Right atrium auricular region (tissue), 2 donors: ENCODE results near the gene C1QL3. TPM values are rescaled to one million over a fixed set of nuclear protein-coding genes. Genes with fewer than 3 reads are reported as not detected.

Source experiments
- DNase-seq: peaks from one replicate; pipeline ENCODE4 v3.0.0-alpha.2; 2019; ENCODE audit warnings: low spot score
- H3K27ac ChIP-seq, 2 donors: fragments of 200-600 bp; sonication (generic); 1 replicate in 1 of 2; 2 replicates in 1 of 2; pipeline ENCODE4 v1.5.1; 2016 to 2019
- H3K27me3 ChIP-seq, 2 donors: fragments of 200-600 bp; sonication (generic); one replicate each; pipeline versions ENCODE4 v1.5.1 to v1.6.0; 2017 to 2019
- H3K36me3 ChIP-seq: fragments of 200-600 bp; sonication (generic); one replicate; pipeline ENCODE4 v1.5.1; 2016
- H3K4me1 ChIP-seq, 2 donors: fragments of 200-600 bp; sonication (generic); one replicate each; pipeline versions ENCODE4 v1.5.1 to v1.6.0; 2017 to 2019
- H3K4me3 ChIP-seq, 2 donors: fragments of 200-600 bp; sonication (generic); 1 replicate in 1 of 2; 2 replicates in 1 of 2; pipeline ENCODE4 v1.5.1; 2017 to 2019; ENCODE audit warnings: mild to moderate bottlenecking in 1 of 2, moderate library complexity in 1 of 2
- H3K9me3 ChIP-seq, 2 donors: fragments of 200-600 bp; sonication (generic); one replicate each; pipeline ENCODE4 v1.5.1; 2019
- CTCF ChIP-seq, 2 donors: fragments of 200-600 bp; sonication (generic); IDR thresholded peaks; one replicate each; pipeline ENCODE4 v1.5.1; 2019; ENCODE audit warnings: antibody characterized with exemption in 2 of 2
- total RNA-seq, 2 donors: library from RNA; depleted of rRNA; stranded (reverse); fragments of >200 nt; gene quantifications; one replicate each; pipeline ENCODE4 v1.1.0, GENCODE V29; 2016

Gene C1QL3
- not detected for total RNA-seq

- Histone ChIP-seq H3K27me3 (no peaks in the 10 kb centered on the region), H3K36me3 (no peaks in the 10 kb centered on the region)
- DNase-seq, result no peak
These were observed at the start of gene C1QL3 for GRCh38 chr10:16521311-16522016. Gene C1QL3 (minus strand): TSS chr10:16521879. CDS start chr10:16521065, 814 bp downstream.

GRCh38 chr10:16570731-16571130 is 49.1 kb upstream of the C1QL3 start:
- DNase-seq, result no peak
- H3K36me3 ChIP-seq, result no peaks in the 10 kb centered on the region
- no peak for TF ChIP-seq CTCF (IDR thresholded peaks at IDR 0.05)
- H3K27me3 ChIP-seq, result no peaks in the 10 kb centered on the region
- peaks cover 0 to 4% of the 10 kb centered on the region in 2 donors for H3K9me3 ChIP-seq
- no peak overlapping the region for H3K4me3 ChIP-seq
- H3K4me1 ChIP-seq, result peaks cover 0 to 3% of the 10 kb centered on the region in 2 donors
- H3K27ac ChIP-seq, result no peak overlapping the region

More at GRCh38 chr10:16521311-16522016, at the start of gene C1QL3:
- Histone ChIP-seq H3K27ac (no peak within 1 kb of the TSS), H3K9me3 (no peaks in the 10 kb centered on the region), H3K4me3 (peak within 1 kb of the TSS; percentile 34 to 58), H3K4me1 (peaks cover 0 to 29% of the 10 kb centered on the region in 2 donors)
- TF ChIP-seq CTCF (IDR thresholded peaks at IDR 0.05), result no peak

GRCh38 chr10:16566202-16566805 is 44.6 kb upstream of the C1QL3 start:
- Histone ChIP-seq H3K4me1 (peaks cover 0 to 5% of the 10 kb centered on the region in 2 donors), H3K4me3 (no peak overlapping the region), H3K27me3 (no peaks in the 10 kb centered on the region), H3K9me3 (no peaks in the 10 kb centered on the region), H3K27ac (no peak overlapping the region), H3K36me3 (no peaks in the 10 kb centered on the region)
- no peak for DNase-seq
- no peak for TF ChIP-seq CTCF (IDR thresholded peaks at IDR 0.05)

GRCh38 chr10:16565604-16566003 is 43.9 kb upstream of the C1QL3 start:
- Histone ChIP-seq H3K27ac (no peak overlapping the region), H3K36me3 (no peaks in the 10 kb centered on the region), H3K4me3 (no peak overlapping the region), H3K27me3 (no peaks in the 10 kb centered on the region), H3K4me1 (peaks cover 0 to 5% of the 10 kb centered on the region in 2 donors), H3K9me3 (no peaks in the 10 kb centered on the region)
- DNase-seq, result no peak
- no peak for TF ChIP-seq CTCF (IDR thresholded peaks at IDR 0.05)

- no peak for TF ChIP-seq CTCF (IDR thresholded peaks at IDR 0.05)
- DNase-seq, result no peak
- peaks cover 0 to 5% of the 10 kb centered on the region in 2 donors for H3K4me1 ChIP-seq
- peaks cover 0 to 12% of the 10 kb centered on the region in 2 donors for H3K9me3 ChIP-seq
- H3K36me3 ChIP-seq, result no peaks in the 10 kb centered on the region
- no peak overlapping the region for H3K4me3 ChIP-seq
- no peak overlapping the region for H3K27ac ChIP-seq
- no peaks in the 10 kb centered on the region for H3K27me3 ChIP-seq
These were observed 41.2 kb upstream of the C1QL3 start for GRCh38 chr10:16562891-16563290.
